Measurements from ENCODE around the gene UBC.

- no peak for TF ChIP-seq POLR2A (IDR thresholded peaks at IDR 0.05; ENCODE audit: low read depth)
- no peak for TF ChIP-seq CTCF (IDR thresholded peaks at IDR 0.05)
- TF ChIP-seq POLR2AphosphoS5 (IDR thresholded peaks at IDR 0.05), result no peak
- no peak for TF ChIP-seq EP300 (IDR thresholded peaks at IDR 0.05)
These were observed 46.6 kb upstream of the UBC start for GRCh38 chr12:124961055-124961454.

Data from esophagus muscularis mucosa (tissue), 4 donors.